ENCODE data around the gene TRIO.

Gene TRIO

GRCh38 chr5:14297697-14298096 is 154.6 kb downstream of the TRIO start:
- DNase-seq (ENCODE audit: low spot score) = no peak

DNA sequence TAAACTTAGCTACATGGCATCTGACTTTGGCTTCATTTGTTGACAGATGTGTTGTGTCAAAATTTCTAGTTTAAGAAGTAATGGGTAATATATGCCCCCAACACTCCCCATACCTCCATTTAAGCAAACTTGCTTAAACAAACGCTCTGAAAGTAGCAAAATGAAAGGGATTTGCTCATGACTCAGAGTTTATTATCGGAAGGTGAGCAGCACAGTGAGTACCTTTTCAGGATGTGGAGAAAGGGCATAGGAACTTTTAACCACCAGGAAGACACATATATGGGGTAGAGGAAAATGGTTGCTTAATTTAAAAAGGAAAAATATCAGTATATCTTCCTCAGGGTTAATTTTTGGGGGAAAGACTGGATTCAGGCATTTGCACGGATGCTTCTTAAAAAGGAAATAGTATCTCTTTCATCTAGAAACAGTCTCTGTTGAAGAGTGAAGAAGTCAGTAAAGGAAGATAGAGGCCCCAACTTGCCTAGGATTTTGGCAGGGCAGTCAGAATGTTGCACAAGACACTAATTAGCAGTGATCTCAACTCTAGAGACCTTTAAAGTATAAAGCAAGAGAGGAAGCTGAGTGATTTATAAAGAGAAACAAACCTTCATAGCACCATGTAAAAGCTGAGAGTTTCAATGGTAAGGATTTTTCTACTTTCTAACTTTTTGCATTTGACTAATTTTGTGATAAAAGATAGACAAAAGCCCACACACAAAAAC is 155.1 kb downstream of the TRIO start:
- DNase-seq (ENCODE audit: low spot score) = no peak

DNA sequence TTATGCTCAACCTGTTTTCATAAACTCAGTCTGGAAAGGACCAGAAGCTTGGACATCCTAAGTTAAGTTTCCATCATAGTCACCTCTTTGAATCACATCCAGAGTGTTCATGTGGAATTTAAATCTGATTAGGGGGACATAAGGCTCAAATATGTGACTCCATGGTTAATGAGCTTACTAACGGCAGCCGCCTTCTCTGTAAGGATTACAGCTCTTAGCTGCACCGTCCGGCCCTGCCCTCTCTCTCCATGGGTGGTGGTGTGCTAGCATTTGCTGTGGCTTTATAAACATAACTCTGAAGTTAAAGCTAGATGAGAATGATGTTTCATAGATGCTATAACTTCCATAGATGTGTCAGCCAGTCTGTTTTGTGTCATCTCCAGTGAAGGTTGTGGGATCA is 156.5 kb downstream of the TRIO start:
- DNase-seq (ENCODE audit: low spot score) = peak; percentile 58

GRCh38 chr5:14301186-14301585 is 158.0 kb downstream of the TRIO start:
- no peak for DNase-seq (ENCODE audit: low spot score)

DNA sequence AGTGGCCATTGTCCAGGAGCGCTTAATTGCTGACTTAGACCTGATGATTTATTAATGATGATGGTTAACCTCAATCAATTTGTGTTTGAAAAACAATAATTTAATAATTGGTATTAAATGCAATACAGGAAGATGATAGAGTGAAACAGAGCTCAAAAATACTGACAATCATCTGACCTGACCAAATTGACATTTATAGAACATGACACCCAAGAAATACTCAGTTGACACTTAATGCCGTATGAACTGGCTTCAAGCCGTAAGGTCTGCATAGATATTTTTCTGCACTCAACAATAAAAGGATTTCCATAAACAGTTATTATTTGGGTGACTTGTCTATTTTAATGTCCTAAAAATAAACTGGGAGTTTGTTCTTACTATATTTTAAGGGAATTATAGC is 159.2 kb downstream of the TRIO start:
- DNase-seq (ENCODE audit: low spot score) = no peak

DNA sequence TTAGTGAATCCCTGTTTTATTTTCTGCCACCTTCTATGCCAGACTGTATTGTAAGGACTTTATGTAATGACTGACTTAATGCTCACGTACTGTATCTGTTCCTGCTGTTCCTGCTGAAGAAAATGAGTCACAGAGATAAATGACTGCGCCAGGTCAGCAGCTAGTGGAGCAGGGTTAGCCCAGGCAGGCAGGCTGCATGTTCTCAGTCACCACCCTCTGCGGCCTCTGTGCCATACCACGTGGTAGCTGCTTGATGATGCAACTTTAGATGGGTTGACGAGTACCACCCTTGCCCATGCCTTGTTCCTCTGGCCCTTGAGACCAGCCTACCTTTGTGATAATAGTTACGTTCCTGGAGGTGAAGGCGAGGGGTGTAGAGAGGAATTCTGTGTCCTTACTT is 161.9 kb downstream of the TRIO start:
- no peak for DNase-seq (ENCODE audit: low spot score)

DNA sequence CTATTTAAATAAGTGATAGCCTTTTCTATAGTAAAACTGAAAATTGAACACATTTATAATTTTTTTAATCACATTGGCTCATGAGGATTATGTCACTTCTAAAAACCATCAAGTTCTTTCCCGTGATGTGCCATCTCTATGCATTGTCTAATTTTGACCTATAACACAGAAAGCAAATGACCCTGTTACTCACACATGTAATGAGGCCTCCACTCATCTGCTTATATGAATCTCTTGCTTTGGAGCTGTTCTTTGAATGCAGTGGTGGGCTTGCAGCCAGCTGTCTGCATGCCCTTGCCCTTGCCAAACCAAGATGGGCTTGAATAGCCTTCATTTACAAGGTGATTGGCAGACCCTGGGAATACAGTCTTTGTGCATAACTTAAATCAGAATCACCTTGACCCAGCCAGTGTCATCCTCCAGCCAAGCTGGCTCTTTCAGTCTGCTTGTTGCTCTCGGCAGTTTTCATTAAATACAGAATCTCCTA is 163.2 kb downstream of the TRIO start:
- DNase-seq (ENCODE audit: low spot score) = no peak

DNA sequence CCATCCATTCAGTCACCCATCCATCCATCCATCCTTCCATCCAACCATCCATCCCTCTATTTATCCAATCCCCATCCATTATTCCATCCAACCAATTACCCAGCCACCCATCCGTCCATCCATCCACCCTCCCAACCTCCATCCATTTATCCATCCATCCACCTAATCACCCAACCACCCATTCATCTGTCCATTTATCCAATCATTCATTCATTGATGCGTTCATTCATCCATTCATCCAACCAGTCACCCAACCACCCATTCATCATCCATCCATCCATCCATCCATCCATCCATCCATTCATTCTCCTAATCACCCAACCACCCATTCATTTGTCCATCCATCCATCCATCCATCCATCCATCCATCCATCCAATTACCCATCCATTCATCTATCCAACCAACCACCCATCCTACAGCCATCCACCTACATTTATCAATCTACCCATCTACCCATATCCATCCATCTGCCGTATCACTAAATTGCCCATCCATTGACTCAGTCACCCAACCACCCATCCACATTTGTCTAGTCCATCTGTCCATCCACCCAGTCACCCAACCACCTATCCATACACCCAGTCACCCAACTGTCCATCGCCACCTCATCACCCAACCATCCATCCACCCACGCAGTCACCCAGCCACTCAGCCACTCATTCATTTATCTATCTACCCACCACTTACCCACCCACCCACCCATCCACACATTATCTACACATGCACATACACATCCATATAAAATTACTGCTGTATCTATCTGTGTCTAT is 165.4 kb downstream of the TRIO start:
- no peak for DNase-seq (ENCODE audit: low spot score)

GRCh38 chr5:14309199-14309598 is 166.1 kb downstream of the TRIO start:
- no peak for DNase-seq (ENCODE audit: low spot score)

DNA sequence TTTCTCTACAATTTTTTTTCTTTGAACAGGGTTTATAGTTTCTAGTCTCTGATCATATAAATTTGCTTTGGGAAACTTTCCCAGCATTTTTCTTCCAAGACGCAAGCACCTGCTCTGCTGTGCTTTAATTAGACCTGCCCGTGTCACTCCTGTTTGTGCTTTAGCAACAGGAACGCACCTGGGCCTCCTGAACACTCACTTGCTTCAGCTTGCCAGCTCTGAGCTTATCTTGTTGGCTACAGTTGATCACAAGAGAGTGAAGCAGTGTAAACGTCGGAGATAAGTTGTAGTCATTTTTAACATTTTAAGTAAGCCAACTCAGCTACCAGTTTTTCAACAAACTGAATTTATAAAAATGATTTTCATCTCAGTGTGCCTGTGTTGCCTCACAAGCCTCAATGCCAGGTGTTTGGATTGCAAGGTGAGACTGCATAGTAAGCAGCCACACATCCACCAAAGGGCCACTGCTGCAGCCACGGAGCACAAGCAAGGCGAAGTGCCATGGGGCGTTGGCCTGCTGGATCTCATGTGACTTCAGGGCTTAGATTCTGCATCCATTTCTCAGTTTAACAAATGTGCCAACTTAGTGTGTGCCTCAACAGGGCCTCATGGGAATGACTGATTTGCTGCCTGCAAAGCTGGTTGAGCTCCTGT is 166.9 kb downstream of the TRIO start:
- DNase-seq (ENCODE audit: low spot score) = no peak

GRCh38 chr5:14310901-14311300 is 167.8 kb downstream of the TRIO start:
- DNase-seq (ENCODE audit: low spot score) = no peak

GRCh38 chr5:14313986-14314690 is 171.0 kb downstream of the TRIO start:
- no peak for DNase-seq (ENCODE audit: low spot score)

GRCh38 chr5:14316471-14316870 is 173.3 kb downstream of the TRIO start:
- no peak for DNase-seq (ENCODE audit: low spot score)

DNA sequence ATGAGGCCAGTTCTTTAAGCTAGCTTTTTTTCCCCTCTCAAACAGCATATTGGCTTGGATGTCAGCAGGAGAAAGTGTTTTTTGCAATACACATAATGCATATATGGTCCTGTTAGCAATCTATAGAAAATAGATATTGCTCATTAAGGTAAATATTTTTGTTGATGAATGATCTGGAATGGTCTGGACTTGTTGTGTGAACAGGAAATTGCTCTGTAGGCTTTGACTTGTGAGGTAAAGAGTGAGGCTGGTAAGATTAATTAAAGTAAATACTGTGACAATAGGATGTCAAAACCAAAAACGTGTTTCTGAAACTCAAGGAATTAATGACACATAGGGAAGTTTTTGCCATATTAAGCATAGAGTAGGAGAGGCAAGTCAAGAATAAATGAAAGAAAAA is 176.0 kb downstream of the TRIO start:
- DNase-seq (ENCODE audit: low spot score) = no peak

- no peak for DNase-seq (ENCODE audit: low spot score)
Observed at GRCh38 chr5:14321936-14322335, 178.8 kb downstream of the TRIO start.

DNA sequence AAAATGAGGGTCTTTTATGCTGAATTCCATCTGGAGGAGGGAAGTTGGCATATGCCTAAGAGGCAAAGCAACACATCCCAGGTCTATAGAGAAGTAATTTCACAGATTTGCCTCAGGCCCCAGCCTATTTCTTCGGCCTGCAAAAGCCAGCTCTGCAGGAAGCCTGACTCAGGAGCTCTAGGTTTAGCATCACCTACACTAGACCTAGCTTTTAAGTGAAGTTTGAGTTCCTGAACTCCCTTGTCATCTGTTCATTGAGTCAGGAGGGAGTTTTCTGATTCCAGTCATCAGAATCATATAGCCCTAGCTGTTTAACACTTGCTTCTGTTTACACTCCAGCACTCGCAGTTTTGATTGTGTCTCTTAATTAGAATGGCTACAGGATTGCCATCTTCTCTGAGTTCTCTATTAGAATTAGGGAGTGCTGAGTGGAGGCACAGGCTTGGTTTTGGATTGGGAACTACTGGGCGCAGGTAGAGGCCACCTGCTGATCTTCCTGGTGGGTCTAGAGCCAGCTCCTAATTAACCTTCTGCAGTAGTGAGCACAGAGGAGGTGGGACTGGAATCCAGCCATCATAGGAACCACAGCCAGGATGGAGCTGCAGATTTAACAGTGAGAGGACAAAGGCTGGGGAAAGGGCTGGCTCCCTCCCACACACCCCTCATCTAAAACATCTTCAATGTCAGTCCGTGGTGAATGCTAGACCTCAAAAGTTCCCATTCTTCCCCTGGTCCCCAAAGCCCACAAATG is 179.5 kb downstream of the TRIO start:
- no peak for DNase-seq (ENCODE audit: low spot score)

GRCh38 chr5:14323466-14323865 is 180.3 kb downstream of the TRIO start:
- no peak for DNase-seq (ENCODE audit: low spot score)

DNA sequence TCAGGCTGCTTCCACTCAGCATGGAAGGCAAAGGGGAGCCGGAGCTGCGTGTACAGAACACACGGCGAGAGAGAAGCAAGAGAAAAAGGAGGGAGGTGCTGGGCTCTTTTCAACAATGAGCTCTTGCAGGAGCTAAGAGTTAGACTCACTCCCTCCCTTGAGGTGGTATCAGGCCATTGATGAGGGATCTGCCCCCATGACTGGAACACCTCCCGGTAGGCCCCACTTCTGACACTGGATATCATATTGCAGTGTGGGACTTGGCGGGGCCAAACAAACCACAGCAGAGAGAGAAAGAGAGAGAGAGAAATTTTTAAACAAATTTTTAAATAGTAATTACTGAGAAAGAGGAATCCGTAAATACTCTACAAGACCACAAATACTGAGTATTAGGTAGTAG is 182.2 kb downstream of the TRIO start:
- no peak for DNase-seq (ENCODE audit: low spot score)

- DNase-seq (ENCODE audit: low spot score) = no peak
Observed at GRCh38 chr5:14326035-14326903, 183.1 kb downstream of the TRIO start.

DNA sequence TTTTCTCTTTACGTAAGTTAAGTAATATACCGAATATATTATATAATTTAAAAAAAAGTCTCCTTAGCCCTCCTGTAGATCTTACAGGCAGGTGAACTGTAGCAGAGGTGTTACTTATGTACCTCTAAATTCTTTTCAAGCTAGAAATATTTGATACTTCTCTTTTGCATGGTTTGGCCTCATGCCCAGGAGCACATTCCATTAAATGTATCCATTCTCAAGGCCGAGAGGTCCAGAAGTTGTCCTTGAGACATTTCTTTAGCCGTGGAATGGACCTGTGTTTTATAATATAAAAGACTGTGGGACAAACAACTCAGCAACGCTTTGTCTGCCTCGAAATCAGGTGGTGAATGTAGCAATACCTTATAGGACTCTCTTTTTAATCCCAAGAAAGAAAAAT is 184.5 kb downstream of the TRIO start:
- no peak for DNase-seq (ENCODE audit: low spot score)

DNA sequence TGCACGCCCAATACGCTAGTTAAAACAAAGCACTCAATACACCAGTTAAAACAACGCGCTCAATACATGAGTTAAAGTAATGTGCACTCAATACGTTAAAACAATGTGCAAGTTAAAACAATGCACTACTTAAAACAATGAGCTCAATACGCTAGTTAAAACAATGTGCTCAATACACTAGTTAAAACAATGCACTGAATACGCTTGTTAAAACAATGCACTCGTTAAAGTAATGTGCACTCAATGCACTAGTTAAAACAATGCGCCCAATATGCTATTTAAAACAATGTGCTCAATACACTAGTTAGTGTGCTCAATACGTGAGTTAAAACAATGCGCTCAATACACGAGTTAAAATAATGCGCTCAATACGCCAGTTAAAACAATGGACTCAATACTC is 185.0 kb downstream of the TRIO start:
- no peak for DNase-seq (ENCODE audit: low spot score)

Data from ecto neural progenitor cell (in vitro differentiated cells).